ENCODE measurements around the gene RAD18.

DNA sequence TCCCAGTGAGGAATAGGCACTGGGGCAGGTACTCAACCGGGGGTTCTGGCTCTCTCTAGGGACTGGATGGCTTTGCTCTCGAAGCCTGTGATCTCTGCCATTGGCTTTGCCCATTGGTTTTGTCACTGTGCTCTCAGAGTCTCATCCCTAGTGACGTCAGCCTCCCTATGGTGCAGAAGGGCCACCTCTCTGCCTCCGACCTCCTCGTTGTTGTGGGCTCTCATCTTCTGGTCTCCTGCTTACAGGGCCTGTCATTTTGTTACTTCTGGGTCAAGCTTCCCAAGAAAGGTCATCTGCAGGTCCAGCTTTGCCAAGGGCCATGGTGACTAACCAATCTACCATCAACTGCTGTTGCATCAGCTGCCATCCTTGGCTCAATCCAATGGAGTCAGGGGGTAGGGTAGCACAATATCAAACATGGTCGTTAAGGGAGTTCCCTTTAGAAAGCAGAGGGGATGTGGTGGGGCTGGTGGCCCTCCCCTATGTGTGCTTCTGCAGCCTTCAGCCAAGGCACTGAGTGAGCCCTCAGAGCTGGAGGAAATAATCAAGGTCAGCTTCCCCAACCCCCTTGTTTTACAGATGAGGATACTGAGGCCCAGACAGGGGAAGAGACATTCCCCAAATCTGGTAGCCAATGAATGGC is 13.4 kb upstream of the RAD18 start:
- no peak for TF ChIP-seq POLR2A (IDR thresholded peaks at IDR 0.05)
- TF ChIP-seq, protein P1, sequence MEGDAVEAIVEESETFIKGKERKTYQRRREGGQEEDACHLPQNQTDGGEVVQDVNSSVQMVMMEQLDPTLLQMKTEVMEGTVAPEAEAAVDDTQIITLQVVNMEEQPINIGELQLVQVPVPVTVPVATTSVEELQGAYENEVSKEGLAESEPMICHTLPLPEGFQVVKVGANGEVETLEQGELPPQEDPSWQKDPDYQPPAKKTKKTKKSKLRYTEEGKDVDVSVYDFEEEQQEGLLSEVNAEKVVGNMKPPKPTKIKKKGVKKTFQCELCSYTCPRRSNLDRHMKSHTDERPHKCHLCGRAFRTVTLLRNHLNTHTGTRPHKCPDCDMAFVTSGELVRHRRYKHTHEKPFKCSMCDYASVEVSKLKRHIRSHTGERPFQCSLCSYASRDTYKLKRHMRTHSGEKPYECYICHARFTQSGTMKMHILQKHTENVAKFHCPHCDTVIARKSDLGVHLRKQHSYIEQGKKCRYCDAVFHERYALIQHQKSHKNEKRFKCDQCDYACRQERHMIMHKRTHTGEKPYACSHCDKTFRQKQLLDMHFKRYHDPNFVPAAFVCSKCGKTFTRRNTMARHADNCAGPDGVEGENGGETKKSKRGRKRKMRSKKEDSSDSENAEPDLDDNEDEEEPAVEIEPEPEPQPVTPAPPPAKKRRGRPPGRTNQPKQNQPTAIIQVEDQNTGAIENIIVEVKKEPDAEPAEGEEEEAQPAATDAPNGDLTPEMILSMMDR (IDR thresholded peaks at IDR 0.05), result no peak
